Measurements from ENCODE around the gene CLCNKB.

CLCNKB gene

GRCh38 chr1:16072095-16072494 lies 28.5 kb downstream of the CLCNKB start:
- no peak overlapping the region for H3K27ac ChIP-seq (ENCODE audit: low read depth, low read length)
- H3K36me3 ChIP-seq (ENCODE audit: insufficient read depth, low read length), result no peaks in the 10 kb centered on the region
- no peak overlapping the region for H3K9ac ChIP-seq (ENCODE audit: low read depth, low read length)
- no peak overlapping the region for H3K4me3 ChIP-seq (ENCODE audit: low read length)
- H3K4me1 ChIP-seq (ENCODE audit: insufficient read depth, low read length), result 0 out of 2 replicates have a peak, but pooled peaks cover 6% of the 10 kb centered on the region
- peaks cover 47% of the 10 kb centered on the region for H3K27me3 ChIP-seq (ENCODE audit: insufficient read depth, low read length)
- H3K9me3 ChIP-seq (ENCODE audit: insufficient read depth, low read depth, low read length), result no peaks in the 10 kb centered on the region
- 79% methylated on average over 5 of the region's 5 CpGs for WGBS

- H3K27ac ChIP-seq (ENCODE audit: low read depth, low read length), result no peak overlapping the region
- H3K27me3 ChIP-seq (ENCODE audit: insufficient read depth, low read length), result peaks cover 47% of the 10 kb centered on the region
- 0 out of 2 replicates have a peak, but pooled peaks cover 6% of the 10 kb centered on the region for H3K4me1 ChIP-seq (ENCODE audit: insufficient read depth, low read length)
- peak overlapping the region; percentile 64 for H3K4me3 ChIP-seq (ENCODE audit: low read length)
- H3K9me3 ChIP-seq (ENCODE audit: insufficient read depth, low read depth, low read length), result no peaks in the 10 kb centered on the region
- H3K36me3 ChIP-seq (ENCODE audit: insufficient read depth, low read length), result no peaks in the 10 kb centered on the region
- WGBS, result 2% methylated on average over 49 of the region's 49 CpGs
- no peak overlapping the region for H3K9ac ChIP-seq (ENCODE audit: low read depth, low read length)
These were observed 29.3 kb downstream of the CLCNKB start for GRCh38 chr1:16072616-16073484.

GRCh38 chr1:16073490-16074119 lies 30.0 kb downstream of the CLCNKB start, which contains the start of gene FAM131C:
Gene FAM131C, minus strand, starts transcription at chr1:16073651. Its CDS starts 209 bp downstream, at chr1:16073442.
- H3K9me3 ChIP-seq (ENCODE audit: insufficient read depth, low read depth, low read length), result no peaks in the 10 kb centered on the region
- 0 out of 2 replicates have a peak, but pooled peaks cover 6% of the 10 kb centered on the region for H3K4me1 ChIP-seq (ENCODE audit: insufficient read depth, low read length)
- H3K27me3 ChIP-seq (ENCODE audit: insufficient read depth, low read length), result peaks cover 47% of the 10 kb centered on the region
- H3K4me3 ChIP-seq (ENCODE audit: low read length), result peak within 1 kb of the TSS; percentile 64
- no peak within 1 kb of the TSS for H3K9ac ChIP-seq (ENCODE audit: low read depth, low read length)
- no peak within 1 kb of the TSS for H3K27ac ChIP-seq (ENCODE audit: low read depth, low read length)
- under 1% methylated on average over 52 of the region's 54 CpGs for WGBS
- no peaks in the 10 kb centered on the region for H3K36me3 ChIP-seq (ENCODE audit: insufficient read depth, low read length)

- Histone ChIP-seq H3K9me3 (ENCODE audit: insufficient read depth, low read depth, low read length) (no peaks in the 10 kb centered on the region), H3K9ac (ENCODE audit: low read depth, low read length) (no peak overlapping the region), H3K27me3 (ENCODE audit: insufficient read depth, low read length) (peaks cover 47% of the 10 kb centered on the region), H3K4me1 (ENCODE audit: insufficient read depth, low read length) (0 out of 2 replicates have a peak, but pooled peaks cover 8% of the 10 kb centered on the region), H3K4me3 (ENCODE audit: low read length) (peak overlapping the region; percentile 64), H3K27ac (ENCODE audit: low read depth, low read length) (no peak overlapping the region), H3K36me3 (ENCODE audit: insufficient read depth, low read length) (no peaks in the 10 kb centered on the region)
- WGBS, result 64% methylated on average over 5 of the region's 5 CpGs
These were observed 30.6 kb downstream of the CLCNKB start for GRCh38 chr1:16074217-16074616.

GRCh38 chr1:16075337-16076030 lies 31.9 kb downstream of the CLCNKB start:
- Histone ChIP-seq H3K27ac (ENCODE audit: low read depth, low read length) (no peak overlapping the region), H3K4me1 (ENCODE audit: insufficient read depth, low read length) (0 out of 2 replicates have a peak, but pooled peaks cover 8% of the 10 kb centered on the region), H3K27me3 (ENCODE audit: insufficient read depth, low read length) (peaks cover 47% of the 10 kb centered on the region), H3K9ac (ENCODE audit: low read depth, low read length) (no peak overlapping the region), H3K9me3 (ENCODE audit: insufficient read depth, low read depth, low read length) (no peaks in the 10 kb centered on the region), H3K4me3 (ENCODE audit: low read length) (no peak overlapping the region), H3K36me3 (ENCODE audit: insufficient read depth, low read length) (no peaks in the 10 kb centered on the region)
- 92% methylated on average over 11 of the region's 11 CpGs for WGBS

- Histone ChIP-seq H3K27ac (ENCODE audit: low read depth, low read length) (no peak overlapping the region), H3K4me1 (ENCODE audit: insufficient read depth, low read length) (0 out of 2 replicates have a peak, but pooled peaks cover 8% of the 10 kb centered on the region), H3K4me3 (ENCODE audit: low read length) (no peak overlapping the region), H3K27me3 (ENCODE audit: insufficient read depth, low read length) (peaks cover 46% of the 10 kb centered on the region), H3K9ac (ENCODE audit: low read depth, low read length) (no peak overlapping the region), H3K9me3 (ENCODE audit: insufficient read depth, low read depth, low read length) (no peaks in the 10 kb centered on the region), H3K36me3 (ENCODE audit: insufficient read depth, low read length) (no peaks in the 10 kb centered on the region)
- 74% methylated on average over 13 of the region's 14 CpGs for WGBS
These were observed 32.7 kb downstream of the CLCNKB start for GRCh38 chr1:16076031-16076864.

GRCh38 chr1:16076865-16077238 lies 33.3 kb downstream of the CLCNKB start:
- Histone ChIP-seq H3K27me3 (ENCODE audit: insufficient read depth, low read length) (peaks cover 43% of the 10 kb centered on the region), H3K9ac (ENCODE audit: low read depth, low read length) (no peak overlapping the region)

GRCh38 chr1:16077406-16078245 lies 34.0 kb downstream of the CLCNKB start:
- H3K36me3 ChIP-seq (ENCODE audit: insufficient read depth, low read length), result no peaks in the 10 kb centered on the region
- 0 out of 2 replicates have a peak, but pooled peaks cover 8% of the 10 kb centered on the region for H3K4me1 ChIP-seq (ENCODE audit: insufficient read depth, low read length)
- no peaks in the 10 kb centered on the region for H3K9me3 ChIP-seq (ENCODE audit: insufficient read depth, low read depth, low read length)
- peaks cover 35% of the 10 kb centered on the region for H3K27me3 ChIP-seq (ENCODE audit: insufficient read depth, low read length)
- 85% methylated on average over 12 of the region's 12 CpGs for WGBS
- H3K27ac ChIP-seq (ENCODE audit: low read depth, low read length), result no peak overlapping the region
- no peak overlapping the region for H3K4me3 ChIP-seq (ENCODE audit: low read length)
- H3K9ac ChIP-seq (ENCODE audit: low read depth, low read length), result no peak overlapping the region

More at GRCh38 chr1:16076865-16077238, 33.3 kb downstream of the CLCNKB start:
- Histone ChIP-seq H3K4me1 (ENCODE audit: insufficient read depth, low read length) (0 out of 2 replicates have a peak, but pooled peaks cover 8% of the 10 kb centered on the region), H3K9me3 (ENCODE audit: insufficient read depth, low read depth, low read length) (no peaks in the 10 kb centered on the region), H3K27ac (ENCODE audit: low read depth, low read length) (no peak overlapping the region), H3K36me3 (ENCODE audit: insufficient read depth, low read length) (no peaks in the 10 kb centered on the region), H3K4me3 (ENCODE audit: low read length) (no peak overlapping the region)
- 86% methylated on average over 11 of the region's 11 CpGs for WGBS

GRCh38 chr1:16078925-16079656 lies 35.5 kb downstream of the CLCNKB start:
- 35% methylated on average over 10 of the region's 10 CpGs for WGBS
- H3K4me3 ChIP-seq (ENCODE audit: low read length), result no peak overlapping the region

More at GRCh38 chr1:16078925-16079656, 35.5 kb downstream of the CLCNKB start:
- Histone ChIP-seq H3K36me3 (ENCODE audit: insufficient read depth, low read length) (no peaks in the 10 kb centered on the region), H3K4me1 (ENCODE audit: insufficient read depth, low read length) (0 out of 2 replicates have a peak, but pooled peaks cover 5% of the 10 kb centered on the region), H3K27me3 (ENCODE audit: insufficient read depth, low read length) (peaks cover 22% of the 10 kb centered on the region), H3K9ac (ENCODE audit: low read depth, low read length) (no peak overlapping the region), H3K27ac (ENCODE audit: low read depth, low read length) (no peak overlapping the region), H3K9me3 (ENCODE audit: insufficient read depth, low read depth, low read length) (no peaks in the 10 kb centered on the region)
